A549 (cell line): ENCODE results near the gene AMN. TPM values are rescaled to one million over a fixed set of nuclear protein-coding genes. Genes with fewer than 3 reads are reported as not detected.

Source experiments
- ATAC-seq, 2 experiments: fragments of 200-7000 bp in 1 of 2; fragments of >200 bp in 1 of 2; cut with Nextera tagmentation in 1 of 2; cut with Tn5 transposase in 1 of 2; 3 replicates each; pipeline versions ENCODE4 v1.8.0 to v1.9.1; 2018 to 2020; ENCODE audit warnings: mild to moderate bottlenecking in 1 of 2, moderate library complexity in 1 of 2
- CTCF ChIA-PET: fragments of 300-600 bp; sonication (Branson Sonifier 250); formaldehyde crosslinking; extraction: SDS; loops from one replicate; lab custom pipeline; 2021; ENCODE audit warnings: antibody characterized with exemption, inconsistent platforms; lab: Yijun Ruan, JAX
- POLR2A ChIA-PET: fragments of 350-600 bp; formaldehyde crosslinking; extraction: SDS; loops from one replicate; lab custom pipeline; 2021; ENCODE audit warnings: antibody characterized with exemption, inconsistent platforms; lab: Yijun Ruan, JAX
- DNase-seq, 2 experiments: peaks; one replicate each; pipeline versions ENCODE4 v3.0.0 to v3.0.0-alpha.2; 2011 to 2016; ENCODE audit warnings: low read depth in 1 of 2, low spot score in 1 of 2
- FAIRE-seq: peaks from 2 replicates; lab custom pipeline; 2011; peaks lifted over from hg19 to GRCh38; lab: Jason Lieb, UNC
- H3K27ac ChIP-seq, 2 experiments: fragments of >200 bp; sonication (Bioruptor Twin); formaldehyde crosslinking; 3 replicates each; pipeline ENCODE4 v1.5.1; 2016 to 2017
- H3K4me1 ChIP-seq: fragments of >200 bp; sonication (Bioruptor Twin); formaldehyde crosslinking; 3 replicates; pipeline ENCODE4 v1.6.1; 2016
- H3K4me2 ChIP-seq: fragments of >200 bp; sonication (Bioruptor Twin); formaldehyde crosslinking; 3 replicates; pipeline ENCODE4 v1.6.1; 2016
- H3K4me3 ChIP-seq: fragments of >200 bp; sonication (Bioruptor Twin); formaldehyde crosslinking; 3 replicates; pipeline ENCODE4 v1.5.1; 2016
- H3K9me3 ChIP-seq: fragments of >200 bp; sonication (Bioruptor Twin); formaldehyde crosslinking; 3 replicates; pipeline ENCODE4 v1.6.1; 2016
- CBX2 ChIP-seq: fragments of 200-600 bp; sonication (generic); IDR thresholded peaks from 2 replicates; pipeline ENCODE4 v1.6.1; 2016; ENCODE audit warnings: low read depth, mild to moderate bottlenecking, borderline replicate concordance
- E2F6 ChIP-seq: IDR thresholded peaks from 2 replicates; pipeline ENCODE4 v1.6.1; 2012; ENCODE audit warnings: low read depth, borderline replicate concordance
- ELK1 ChIP-seq: fragments of 150-350 bp; IDR thresholded peaks from 2 replicates; pipeline ENCODE4 v1.6.1; 2014; ENCODE audit warnings: low read depth, mild to moderate bottlenecking, low read length
- EP300 ChIP-seq, 2 experiments: fragments of >200 bp; sonication (Bioruptor Twin); formaldehyde crosslinking; IDR thresholded peaks; 2 replicates in 1 of 2; 3 replicates in 1 of 2; pipeline ENCODE4 v1.6.1; 2016 to 2017
- FOSB ChIP-seq: fragments of 250-450 bp; sonication (Bioruptor Pico); IDR thresholded peaks from 2 replicates; pipeline ENCODE4 v1.5.0; 2020; ENCODE audit warnings: mild to moderate bottlenecking, moderate library complexity
- FOXS1 ChIP-seq: fragments of 250-450 bp; sonication (Bioruptor Pico); IDR thresholded peaks from 2 replicates; pipeline ENCODE4 v1.5.0; 2020; ENCODE audit warnings: mild to moderate bottlenecking, moderate library complexity
- HES2 ChIP-seq: fragments of >200 bp; sonication (Bioruptor Twin); formaldehyde crosslinking; IDR thresholded peaks from 2 replicates; pipeline ENCODE4 v1.6.1; 2016
- HMGXB4 ChIP-seq: fragments of 250-450 bp; sonication (Bioruptor Pico); IDR thresholded peaks from 2 replicates; pipeline ENCODE4 v1.5.0; 2021; ENCODE audit warnings: mild to moderate bottlenecking, moderate library complexity, borderline replicate concordance
- HOXB13 ChIP-seq: fragments of 250-450 bp; sonication (Bioruptor Pico); IDR thresholded peaks from 2 replicates; pipeline ENCODE4 v1.5.0; 2020; ENCODE audit warnings: low read depth, mild to moderate bottlenecking, moderate library complexity
- JUNB ChIP-seq: fragments of >200 bp; sonication (Bioruptor Twin); formaldehyde crosslinking; IDR thresholded peaks from 2 replicates; pipeline ENCODE4 v1.6.1; 2016
- KDM1A ChIP-seq: fragments of 200-600 bp; sonication (generic); IDR thresholded peaks from 2 replicates; pipeline ENCODE4 v1.6.1; 2016; ENCODE audit warnings: low read depth, mild to moderate bottlenecking
- KDM5A ChIP-seq: fragments of 200-600 bp; sonication (generic); IDR thresholded peaks from 2 replicates; pipeline ENCODE4 v1.6.1; 2016; ENCODE audit warnings: antibody characterized with exemption, mild to moderate bottlenecking
- MAX ChIP-seq: IDR thresholded peaks from 2 replicates; pipeline ENCODE4 v1.6.1; 2012
- MAZ ChIP-seq: fragments of 150-350 bp; IDR thresholded peaks from 2 replicates; pipeline ENCODE4 v1.6.1; 2014; ENCODE audit warnings: antibody characterized with exemption, low read depth, low read length, borderline replicate concordance
- MYC ChIP-seq: IDR thresholded peaks from 2 replicates; pipeline ENCODE4 v1.6.1; 2012; ENCODE audit warnings: mild to moderate bottlenecking, inconsistent platforms, low read length, improper control_type of control experiment, borderline replicate concordance
- PBX3 ChIP-seq: IDR thresholded peaks from 2 replicates; pipeline ENCODE4 v1.6.1; 2012
- POLR2A ChIP-seq: IDR thresholded peaks from 2 replicates; pipeline ENCODE4 v1.6.1; 2012; ENCODE audit warnings: mild to moderate bottlenecking, low read length
- REST ChIP-seq: fragments of 200-600 bp; sonication (generic); IDR thresholded peaks from 2 replicates; pipeline ENCODE4 v1.6.1; 2016; ENCODE audit warnings: antibody characterized with exemption, mild to moderate bottlenecking, moderate library complexity
- SREBF2 ChIP-seq: fragments of 450-650 bp; IDR thresholded peaks from 2 replicates; pipeline ENCODE4 v1.6.1; 2014; ENCODE audit warnings: mild to moderate bottlenecking, moderate library complexity
- TFCP2L1 ChIP-seq: fragments of 250-450 bp; sonication (Bioruptor Pico); IDR thresholded peaks from 2 replicates; pipeline ENCODE4 v1.5.0; 2021; ENCODE audit warnings: mild to moderate bottlenecking
- TP53 ChIP-seq: fragments of 250-450 bp; sonication (Bioruptor Pico); IDR thresholded peaks from 2 replicates; pipeline ENCODE4 v1.5.0; 2021; ENCODE audit warnings: mild to moderate bottlenecking, moderate library complexity
- USF2 ChIP-seq: fragments of 450-650 bp; IDR thresholded peaks from 2 replicates; pipeline ENCODE4 v1.6.1; 2014; ENCODE audit warnings: antibody characterized with exemption
- ZC3H11A ChIP-seq: fragments of 450-650 bp; IDR thresholded peaks from 2 replicates; pipeline ENCODE4 v1.6.1; 2014; ENCODE audit warnings: antibody characterized with exemption, mild to moderate bottlenecking
- ZNF302 ChIP-seq: fragments of 250-450 bp; sonication (Bioruptor Pico); IDR thresholded peaks from 2 replicates; pipeline ENCODE4 v1.9.0; 2021; ENCODE audit warnings: inconsistent platforms, mild to moderate bottlenecking, moderate library complexity
- ZSCAN20 ChIP-seq: fragments of 250-450 bp; sonication (Bioruptor Pico); IDR thresholded peaks from 2 replicates; pipeline ENCODE4 v1.8.0; 2022; ENCODE audit warnings: mild to moderate bottlenecking, moderate library complexity
- WGBS: methylation state at CpG from one replicate; pipeline ENCODE4 v1.1.6; 2017; ENCODE audit errors: missing lambda C conversion rate; 5-methylcytosine and 5-hydroxymethylcytosine counted together
- polyA plus RNA-seq, 4 experiments: library from polyadenylated mRNA; depleted of rRNA in 3 of 4; stranded (reverse); fragments of >200 nt; fragmentation: RNase III in 1 of 4; extraction: RNeasy Plus Mini Kit Qiagen cat#74134 plus additional on column Dnase treatment in 1 of 4; gene quantifications; 2 replicates in 3 of 4; 3 replicates in 1 of 4; pipeline ENCODE4 v1.2.3, GENCODE V29; 2011 to 2017

Gene AMN
- polyA plus RNA-seq, 2 of the 4 experiments (the other 2 are of a cell fraction): 0.25 to 0.58 TPM

GRCh38 chr14:102910442-102910841 is 12.0 kb upstream of the AMN start:
- H3K27ac ChIP-seq: no peak overlapping the region
- 92% methylated on average over 21 of the region's 21 CpGs for WGBS
- no peaks in the 10 kb centered on the region for H3K4me1 ChIP-seq
- CTCF ChIA-PET: interaction anchor here (0.6 kb wide), 1 partner anchor 225 kb away, joined by 3 read pairs; no protein-coding TSS in a partner anchor
- no peak overlapping the region for H3K4me2 ChIP-seq
- POLR2A ChIA-PET: no interaction called here
- no peaks in the 10 kb centered on the region for H3K9me3 ChIP-seq
- TF ChIP-seq HMGXB4 (CRISPR knock-in tag): no peak
- no peak for TF ChIP-seq SREBF2
- TF ChIP-seq FOXS1: no peak
- no peak for TF ChIP-seq PBX3
- no peak for TF ChIP-seq MYC
- no peak for TF ChIP-seq ZSCAN20 (CRISPR knock-in tag)
- no peak for TF ChIP-seq MAX
- TF ChIP-seq REST: no peak
- TF ChIP-seq FOSB (CRISPR knock-in tag): no peak
- TF ChIP-seq HES2: no peak
- TF ChIP-seq POLR2A: no peak
- no peak for TF ChIP-seq USF2
- TF ChIP-seq ELK1: no peak
- TF ChIP-seq EP300 (IDR thresholded peaks at IDR 0.05): no peak
- no peak for TF ChIP-seq ZNF302 (CRISPR knock-in tag)
- no peak for TF ChIP-seq TFCP2L1
- no peak for TF ChIP-seq TP53
- no peak overlapping the region for H3K4me3 ChIP-seq
- DNase-seq: no peak
- no peak for ATAC-seq
- no peak for FAIRE-seq

- FAIRE-seq (no peak), DNase-seq (no peak), ATAC-seq (no peak)
- H3K4me2 ChIP-seq: no peak overlapping the region
- WGBS: 93% methylated on average over 18 of the region's 19 CpGs
- no peaks in the 10 kb centered on the region for H3K4me1 ChIP-seq
- ChIA-PET CTCF (interaction anchor here (0.6 kb wide), 1 partner anchor 65 kb away, joined by 3 read pairs; no protein-coding TSS in a partner anchor), POLR2A (no interaction called here)
- H3K27ac ChIP-seq: no peak overlapping the region
- no peak overlapping the region for H3K4me3 ChIP-seq
- no peaks in the 10 kb centered on the region for H3K9me3 ChIP-seq
- TF ChIP-seq HOXB13: no peak
- TF ChIP-seq JUNB: no peak
- TF ChIP-seq E2F6: no peak
- no peak for TF ChIP-seq REST
- no peak for TF ChIP-seq KDM5A
- no peak for TF ChIP-seq TFCP2L1
- no peak for TF ChIP-seq MAZ
- TF ChIP-seq CBX2: no peak
- TF ChIP-seq KDM1A: no peak
- TF ChIP-seq EP300 (IDR thresholded peaks at IDR 0.05): no peak
- TF ChIP-seq ZC3H11A: no peak
- no peak for TF ChIP-seq TP53
These were observed 10.9 kb upstream of the AMN start for GRCh38 chr14:102911541-102911951.
